A549 (cell line): ENCODE results near the gene PDILT. TPM values are rescaled to one million over a fixed set of nuclear protein-coding genes. Genes with fewer than 3 reads are reported as not detected.
A peak's percentile ranks its signal among the peaks of the same experiment; 100 is the strongest.
"Not testable (repeated sequence)": the region's sequence is repeated elsewhere in the genome, so short reads cannot be mapped to it uniquely, and the experiment has no call there.

Source experiments
- ATAC-seq, 2 experiments: fragments of 200-7000 bp in 1 of 2; fragments of >200 bp in 1 of 2; cut with Nextera tagmentation in 1 of 2; cut with Tn5 transposase in 1 of 2; 3 replicates each; pipeline versions ENCODE4 v1.8.0 to v1.9.1; 2018 to 2020; ENCODE audit warnings: mild to moderate bottlenecking in 1 of 2, moderate library complexity in 1 of 2
- CTCF ChIA-PET: fragments of 300-600 bp; sonication (Branson Sonifier 250); formaldehyde crosslinking; extraction: SDS; loops from one replicate; lab custom pipeline; 2021; ENCODE audit warnings: antibody characterized with exemption, inconsistent platforms; lab: Yijun Ruan, JAX
- POLR2A ChIA-PET: fragments of 350-600 bp; formaldehyde crosslinking; extraction: SDS; loops from one replicate; lab custom pipeline; 2021; ENCODE audit warnings: antibody characterized with exemption, inconsistent platforms; lab: Yijun Ruan, JAX
- DNase-seq, 2 experiments: peaks; one replicate each; pipeline versions ENCODE4 v3.0.0 to v3.0.0-alpha.2; 2011 to 2016; ENCODE audit warnings: low read depth in 1 of 2, low spot score in 1 of 2
- FAIRE-seq: peaks from 2 replicates; lab custom pipeline; 2011; peaks lifted over from hg19 to GRCh38; lab: Jason Lieb, UNC
- H3K27ac ChIP-seq, 2 experiments: fragments of >200 bp; sonication (Bioruptor Twin); formaldehyde crosslinking; 3 replicates each; pipeline ENCODE4 v1.5.1; 2016 to 2017
- H3K4me1 ChIP-seq: fragments of >200 bp; sonication (Bioruptor Twin); formaldehyde crosslinking; 3 replicates; pipeline ENCODE4 v1.6.1; 2016
- H3K4me2 ChIP-seq: fragments of >200 bp; sonication (Bioruptor Twin); formaldehyde crosslinking; 3 replicates; pipeline ENCODE4 v1.6.1; 2016
- H3K4me3 ChIP-seq: fragments of >200 bp; sonication (Bioruptor Twin); formaldehyde crosslinking; 3 replicates; pipeline ENCODE4 v1.5.1; 2016
- H3K9me3 ChIP-seq: fragments of >200 bp; sonication (Bioruptor Twin); formaldehyde crosslinking; 3 replicates; pipeline ENCODE4 v1.6.1; 2016
- BHLHE40 ChIP-seq: IDR thresholded peaks from 2 replicates; pipeline ENCODE4 v1.6.1; 2012; ENCODE audit warnings: low read depth, low read length, inconsistent platforms
- CBX8 ChIP-seq: fragments of 200-600 bp; sonication (generic); IDR thresholded peaks from 2 replicates; pipeline ENCODE4 v1.6.1; 2016
- CHD4 ChIP-seq: fragments of 200-600 bp; sonication (generic); IDR thresholded peaks from 2 replicates; pipeline ENCODE4 v1.6.1; 2016; ENCODE audit warnings: antibody characterized with exemption, mild to moderate bottlenecking, borderline replicate concordance
- CTCF ChIP-seq: fragments of >200 bp; sonication (Bioruptor Twin); formaldehyde crosslinking; IDR thresholded peaks from 3 replicates; pipeline ENCODE4 v1.5.1; 2016
- EHF ChIP-seq: fragments of 250-450 bp; sonication (Bioruptor Pico); IDR thresholded peaks from 2 replicates; pipeline ENCODE4 v1.5.0; 2020; ENCODE audit warnings: mild to moderate bottlenecking
- FOSL2 ChIP-seq, 2 experiments: fragments of 450-650 bp in 1 of 2; fragments of >200 bp in 1 of 2; sonication (Bioruptor Twin) in 1 of 2; formaldehyde crosslinking; IDR thresholded peaks; 2 replicates each; pipeline versions ENCODE4 v1.5.0 to v1.6.1; 2016 to 2020; ENCODE audit warnings: mild to moderate bottlenecking in 1 of 2, moderate library complexity in 1 of 2
- HDAC2 ChIP-seq: fragments of 200-600 bp; sonication (generic); IDR thresholded peaks from 2 replicates; pipeline ENCODE4 v1.6.1; 2016
- HOXB5 ChIP-seq: fragments of 250-450 bp; sonication (Bioruptor Pico); IDR thresholded peaks from 2 replicates; pipeline ENCODE4 v1.5.0; 2020; ENCODE audit warnings: mild to moderate bottlenecking, moderate library complexity
- JUNB ChIP-seq: fragments of >200 bp; sonication (Bioruptor Twin); formaldehyde crosslinking; IDR thresholded peaks from 2 replicates; pipeline ENCODE4 v1.6.1; 2016
- MAZ ChIP-seq: fragments of 150-350 bp; IDR thresholded peaks from 2 replicates; pipeline ENCODE4 v1.6.1; 2014; ENCODE audit warnings: antibody characterized with exemption, low read depth, low read length, borderline replicate concordance
- PHF8 ChIP-seq: fragments of 200-600 bp; sonication (generic); IDR thresholded peaks from 2 replicates; pipeline ENCODE4 v1.6.1; 2016; ENCODE audit warnings: low read depth, mild to moderate bottlenecking, antibody characterized with exemption, moderate library complexity, borderline replicate concordance
- POLR2A ChIP-seq: IDR thresholded peaks from 2 replicates; pipeline ENCODE4 v1.6.1; 2012; ENCODE audit warnings: mild to moderate bottlenecking, low read length
- POLR2AphosphoS2 ChIP-seq: conservative IDR thresholded peaks from 2 replicates; pipeline ENCODE4 v1.6.1; 2012; ENCODE audit warnings: low read length, improper control_type of control experiment, inconsistent platforms
- RARB ChIP-seq: fragments of 250-450 bp; sonication (Bioruptor Pico); IDR thresholded peaks from 2 replicates; pipeline ENCODE4 v1.8.0; 2021; ENCODE audit warnings: mild to moderate bottlenecking, moderate library complexity
- REST ChIP-seq: fragments of 200-600 bp; sonication (generic); IDR thresholded peaks from 2 replicates; pipeline ENCODE4 v1.6.1; 2016; ENCODE audit warnings: antibody characterized with exemption, mild to moderate bottlenecking, moderate library complexity
- RFX5 ChIP-seq: fragments of 450-650 bp; IDR thresholded peaks from 2 replicates; pipeline ENCODE4 v1.7.1; 2014; ENCODE audit warnings: antibody characterized with exemption, mild to moderate bottlenecking, moderate library complexity
- RNF2 ChIP-seq: fragments of 200-600 bp; sonication (generic); IDR thresholded peaks from 2 replicates; pipeline ENCODE4 v1.6.1; 2016; ENCODE audit warnings: low read depth, mild to moderate bottlenecking, antibody characterized with exemption, moderate library complexity, borderline replicate concordance
- USF2 ChIP-seq: fragments of 450-650 bp; IDR thresholded peaks from 2 replicates; pipeline ENCODE4 v1.6.1; 2014; ENCODE audit warnings: antibody characterized with exemption
- ZFP36 ChIP-seq: fragments of 450-650 bp; IDR thresholded peaks from 2 replicates; pipeline ENCODE4 v1.6.1; 2014; ENCODE audit warnings: borderline replicate concordance; ENCODE audit not compliant: partially characterized antibody
- ZSCAN20 ChIP-seq: fragments of 250-450 bp; sonication (Bioruptor Pico); IDR thresholded peaks from 2 replicates; pipeline ENCODE4 v1.8.0; 2022; ENCODE audit warnings: mild to moderate bottlenecking, moderate library complexity
- WGBS: methylation state at CpG from one replicate; pipeline ENCODE4 v1.1.6; 2017; ENCODE audit errors: missing lambda C conversion rate; 5-methylcytosine and 5-hydroxymethylcytosine counted together
- polyA plus RNA-seq, 4 experiments: library from polyadenylated mRNA; depleted of rRNA in 3 of 4; stranded (reverse); fragments of >200 nt; fragmentation: RNase III in 1 of 4; extraction: RNeasy Plus Mini Kit Qiagen cat#74134 plus additional on column Dnase treatment in 1 of 4; gene quantifications; 2 replicates in 3 of 4; 3 replicates in 1 of 4; pipeline ENCODE4 v1.2.3, GENCODE V29; 2011 to 2017

Gene PDILT
- polyA plus RNA-seq, 2 of the 4 experiments (the other 2 are of a cell fraction): not detected

- FAIRE-seq, ATAC-seq, DNase-seq, H3K4me3 ChIP-seq, H3K4me1 ChIP-seq, H3K9me3 ChIP-seq, H3K27ac ChIP-seq, H3K4me2 ChIP-seq, POLR2A ChIA-PET: not testable (repeated sequence)
- 38% methylated on average over 6 of the region's 8 CpGs for WGBS
- CTCF ChIA-PET: interaction anchor here (0.5 kb wide), 1 partner anchor 58 kb away, joined by 3 read pairs; no protein-coding TSS in a partner anchor
These were observed 14.6 kb upstream of the PDILT start for GRCh38 chr16:20419093-20419492.

GRCh38 chr16:20415541-20415940 lies 11.0 kb upstream of the PDILT start:
- POLR2A ChIA-PET: no interaction called here
- no peak overlapping the region for H3K4me3 ChIP-seq
- TF ChIP-seq FOSL2 (IDR thresholded peaks at IDR 0.05) (no peak), FOSL2 (CRISPR knock-in tag; IDR thresholded peaks at IDR 0.05) (peak; percentile 37; the same call in 1 of the 2 replicates), HOXB5 (CRISPR knock-in tag) (no peak)
- TF ChIP-seq, all 56 proteins: peak for 1
- Histone ChIP-seq H3K9me3 (no peaks in the 10 kb centered on the region), H3K4me2 (no peak overlapping the region), H3K4me1 (no peaks in the 10 kb centered on the region), H3K27ac (no peak overlapping the region)
- FAIRE-seq (no peak), ATAC-seq (no peak), DNase-seq (no peak)
- WGBS: 0% methylated on average over 1 of the region's 1 CpG
- CTCF ChIA-PET: interaction anchor here (0.7 kb wide), 1 partner anchor 508 kb away, joined by 3 read pairs; no protein-coding TSS in a partner anchor

GRCh38 chr16:20411055-20411454 lies 6.5 kb upstream of the PDILT start:
- FAIRE-seq: no peak
- WGBS: 26% methylated on average over 2 of the region's 2 CpGs
- POLR2A ChIA-PET: no interaction called here

More at GRCh38 chr16:20411055-20411454, 6.5 kb upstream of the PDILT start:
- Histone ChIP-seq H3K9me3 (no peaks in the 10 kb centered on the region), H3K4me1 (no peaks in the 10 kb centered on the region)
- CTCF ChIA-PET: no interaction called here
- no peak for DNase-seq
- no peak for ATAC-seq
- no peak for TF ChIP-seq HDAC2
- no peak for TF ChIP-seq JUNB
- no peak for TF ChIP-seq POLR2AphosphoS2
- TF ChIP-seq ZSCAN20: no peak
- no peak for TF ChIP-seq CHD4
- no peak for TF ChIP-seq CBX8
- no peak for TF ChIP-seq HOXB5 (CRISPR knock-in tag)
- TF ChIP-seq RARB (CRISPR knock-in tag): no peak
- no peak for TF ChIP-seq POLR2A
- TF ChIP-seq CTCF: no peak
- no peak for TF ChIP-seq ZFP36
- no peak for TF ChIP-seq MAZ
- no peak for TF ChIP-seq RFX5
- TF ChIP-seq USF2: no peak
- no peak for TF ChIP-seq REST
- TF ChIP-seq RNF2: no peak
- TF ChIP-seq EHF (CRISPR knock-in tag): no peak
- no peak for TF ChIP-seq BHLHE40
- no peak for TF ChIP-seq PHF8
- TF ChIP-seq, all 56 proteins: peak for 0
- H3K4me2 ChIP-seq: no peak overlapping the region
- H3K4me3 ChIP-seq: no peak overlapping the region
- no peak overlapping the region for H3K27ac ChIP-seq
